IPS-20b (cell line): ENCODE measurements around the gene FREM1.

ENCODE experiments used
- H3K27ac ChIP-seq: one replicate; pipeline ENCODE4 v1.5.1; 2013; ENCODE audit warnings: low read length
- H3K27me3 ChIP-seq: 2 replicates; pipeline ENCODE4 v1.6.1; 2013; ENCODE audit warnings: mild to moderate bottlenecking, low read length, inconsistent platforms; ENCODE audit not compliant: insufficient read depth
- H3K36me3 ChIP-seq: 2 replicates; pipeline ENCODE4 v1.6.1; 2013; ENCODE audit warnings: low read depth, mild to moderate bottlenecking, inconsistent platforms, low read length, moderate library complexity; ENCODE audit not compliant: insufficient read depth
- H3K4me1 ChIP-seq: 2 replicates; pipeline ENCODE4 v1.6.1; 2013; ENCODE audit warnings: mild to moderate bottlenecking, control low read depth, inconsistent platforms, low read length, moderate library complexity; ENCODE audit not compliant: insufficient read depth
- H3K4me3 ChIP-seq: 2 replicates; pipeline ENCODE4 v1.5.1; 2013; ENCODE audit warnings: mild to moderate bottlenecking, low read length, inconsistent platforms
- H3K9ac ChIP-seq: 2 replicates; pipeline ENCODE4 v1.6.1; 2013; ENCODE audit warnings: low read depth, mild to moderate bottlenecking, inconsistent platforms, low read length, moderate library complexity
- H3K9me3 ChIP-seq: 2 replicates; pipeline ENCODE4 v1.6.1; 2013; ENCODE audit warnings: mild to moderate bottlenecking, low read depth, low read length, inconsistent platforms; ENCODE audit not compliant: insufficient read depth

Gene FREM1

GRCh38 chr9:14806941-14807520, 103.2 kb downstream of the FREM1 start:
- H3K36me3 ChIP-seq = peaks cover 5% of the 10 kb centered on the region; the same call in 1 of the 2 replicates
- H3K9me3 ChIP-seq = no peaks in the 10 kb centered on the region
- H3K4me3 ChIP-seq = no peak overlapping the region
- H3K27ac ChIP-seq = no peak overlapping the region
- H3K27me3 ChIP-seq = no peaks in the 10 kb centered on the region
- no peaks in the 10 kb centered on the region for H3K4me1 ChIP-seq
- no peak overlapping the region for H3K9ac ChIP-seq

- Histone ChIP-seq H3K4me3 (no peak overlapping the region), H3K4me1 (no peaks in the 10 kb centered on the region), H3K36me3 (no peaks in the 10 kb centered on the region), H3K9me3 (no peaks in the 10 kb centered on the region), H3K27me3 (no peaks in the 10 kb centered on the region), H3K27ac (no peak overlapping the region), H3K9ac (no peak overlapping the region)
Measured at GRCh38 chr9:14799030-14799429, 111.2 kb downstream of the FREM1 start.

- no peaks in the 10 kb centered on the region for H3K4me1 ChIP-seq
- H3K27me3 ChIP-seq = no peaks in the 10 kb centered on the region
- H3K9ac ChIP-seq = no peak overlapping the region
- no peak overlapping the region for H3K27ac ChIP-seq
- H3K36me3 ChIP-seq = no peaks in the 10 kb centered on the region
- no peaks in the 10 kb centered on the region for H3K9me3 ChIP-seq
- no peak overlapping the region for H3K4me3 ChIP-seq
Measured at GRCh38 chr9:14797435-14797834, 112.8 kb downstream of the FREM1 start.

- no peaks in the 10 kb centered on the region for H3K27me3 ChIP-seq
Measured at GRCh38 chr9:14793389-14793788, 116.8 kb downstream of the FREM1 start.

GRCh38 chr9:14790628-14791027, 119.6 kb downstream of the FREM1 start:
- Histone ChIP-seq H3K36me3 (no peaks in the 10 kb centered on the region), H3K9ac (no peak overlapping the region), H3K9me3 (no peaks in the 10 kb centered on the region), H3K27me3 (no peaks in the 10 kb centered on the region), H3K27ac (no peak overlapping the region), H3K4me3 (no peak overlapping the region), H3K4me1 (no peaks in the 10 kb centered on the region)

More at GRCh38 chr9:14793389-14793788, 116.8 kb downstream of the FREM1 start:
- Histone ChIP-seq H3K36me3 (no peaks in the 10 kb centered on the region), H3K27ac (no peak overlapping the region), H3K9me3 (no peaks in the 10 kb centered on the region), H3K4me1 (no peaks in the 10 kb centered on the region), H3K9ac (no peak overlapping the region), H3K4me3 (no peak overlapping the region)

- Histone ChIP-seq H3K4me1 (no peaks in the 10 kb centered on the region), H3K9me3 (no peaks in the 10 kb centered on the region), H3K27ac (no peak overlapping the region), H3K36me3 (no peaks in the 10 kb centered on the region), H3K4me3 (no peak overlapping the region), H3K27me3 (no peaks in the 10 kb centered on the region), H3K9ac (no peak overlapping the region)
Measured at GRCh38 chr9:14788846-14789245, 121.4 kb downstream of the FREM1 start.

GRCh38 chr9:14783358-14783757, 126.9 kb downstream of the FREM1 start:
- Histone ChIP-seq H3K4me1 (no peaks in the 10 kb centered on the region), H3K4me3 (no peak overlapping the region), H3K27me3 (no peaks in the 10 kb centered on the region), H3K36me3 (no peaks in the 10 kb centered on the region), H3K27ac (no peak overlapping the region), H3K9me3 (no peaks in the 10 kb centered on the region), H3K9ac (no peak overlapping the region)

- no peaks in the 10 kb centered on the region for H3K27me3 ChIP-seq
- no peak overlapping the region for H3K27ac ChIP-seq
- no peak overlapping the region for H3K4me3 ChIP-seq
- H3K4me1 ChIP-seq = no peaks in the 10 kb centered on the region
- H3K9me3 ChIP-seq = no peaks in the 10 kb centered on the region
- no peaks in the 10 kb centered on the region for H3K36me3 ChIP-seq
- no peak overlapping the region for H3K9ac ChIP-seq
Measured at GRCh38 chr9:14782286-14783051, 127.8 kb downstream of the FREM1 start.

- H3K36me3 ChIP-seq = no peaks in the 10 kb centered on the region
- H3K4me3 ChIP-seq = no peak overlapping the region
- H3K27ac ChIP-seq = no peak overlapping the region
- no peaks in the 10 kb centered on the region for H3K27me3 ChIP-seq
- H3K4me1 ChIP-seq = no peaks in the 10 kb centered on the region
- H3K9ac ChIP-seq = no peak overlapping the region
- no peaks in the 10 kb centered on the region for H3K9me3 ChIP-seq
Measured at GRCh38 chr9:14780693-14781092, 129.5 kb downstream of the FREM1 start.

- H3K36me3 ChIP-seq = no peaks in the 10 kb centered on the region
- no peaks in the 10 kb centered on the region for H3K27me3 ChIP-seq
- H3K9ac ChIP-seq = no peak overlapping the region
- H3K4me1 ChIP-seq = no peaks in the 10 kb centered on the region
- no peak overlapping the region for H3K27ac ChIP-seq
- no peak overlapping the region for H3K4me3 ChIP-seq
- H3K9me3 ChIP-seq = no peaks in the 10 kb centered on the region
Measured at GRCh38 chr9:14780251-14780650, 130.0 kb downstream of the FREM1 start.

GRCh38 chr9:14779566-14780022, 130.6 kb downstream of the FREM1 start:
- Histone ChIP-seq H3K36me3 (no peaks in the 10 kb centered on the region), H3K4me3 (no peak overlapping the region), H3K9ac (no peak overlapping the region), H3K27me3 (no peaks in the 10 kb centered on the region), H3K4me1 (no peaks in the 10 kb centered on the region), H3K9me3 (no peaks in the 10 kb centered on the region), H3K27ac (no peak overlapping the region)

- Histone ChIP-seq H3K4me3 (no peak overlapping the region), H3K9ac (no peak overlapping the region), H3K9me3 (no peaks in the 10 kb centered on the region), H3K36me3 (no peaks in the 10 kb centered on the region), H3K4me1 (no peaks in the 10 kb centered on the region), H3K27ac (no peak overlapping the region), H3K27me3 (no peaks in the 10 kb centered on the region)
Measured at GRCh38 chr9:14778565-14778964, 131.7 kb downstream of the FREM1 start.
